GM18526 (cell line): ENCODE measurements around the gene FAM153A.
"Not testable (repeated sequence)": the region's sequence is repeated elsewhere in the genome, so short reads cannot be mapped to it uniquely, and the experiment has no call there.

ENCODE experiments used
- POLR2A ChIP-seq: IDR thresholded peaks from 3 replicates; pipeline ENCODE4 v1.6.1; 2011; ENCODE audit not compliant: insufficient read length; ENCODE audit errors: extremely low read depth

The FAM153A gene

GRCh38 chr5:177782792-177783633, at the start of gene FAM153A:
TSS of gene FAM153A (minus strand) at chr5:177782899.
- not testable (repeated sequence) for TF ChIP-seq POLR2A
